Left lung (tissue), 10 donors: ENCODE data around the gene SPATA17. TPM values are rescaled to one million over a fixed set of nuclear protein-coding genes. Genes with fewer than 3 reads are reported as not detected.

ENCODE experiments used
- ATAC-seq: fragments of 200-7000 bp; cut with Tn5 transposase; one replicate; pipeline ENCODE4 v1.9.1; 2020; ENCODE audit warnings: moderate library complexity
- DNase-seq, 4 donors: peaks; one replicate each; pipeline ENCODE4 v3.0.0-alpha.2; 2013 to 2020
- H3K27ac ChIP-seq, 2 donors: fragments of 200-600 bp; sonication (generic) in 1 of 2; one replicate each; pipeline versions ENCODE4 v1.5.0 to v1.8.0; 2020 to 2021
- H3K27me3 ChIP-seq, 2 donors: fragments of 200-600 bp; sonication (generic) in 1 of 2; one replicate each; pipeline versions ENCODE4 v1.5.0 to v1.8.0; 2020 to 2021
- H3K36me3 ChIP-seq, 2 donors: fragments of 200-600 bp; sonication (generic) in 1 of 2; one replicate each; pipeline versions ENCODE4 v1.5.0 to v1.8.0; 2020 to 2021
- H3K4me1 ChIP-seq, 2 donors: fragments of 200-600 bp; one replicate each; pipeline ENCODE4 v1.8.0; 2021
- H3K4me3 ChIP-seq, 2 donors: fragments of 200-600 bp; sonication (generic) in 1 of 2; one replicate each; pipeline versions ENCODE4 v1.5.0 to v1.8.0; 2020 to 2021; ENCODE audit warnings: mild to moderate bottlenecking in 1 of 2
- H3K9me3 ChIP-seq, 2 donors: fragments of 200-600 bp; sonication (generic) in 1 of 2; one replicate each; pipeline versions ENCODE4 v1.5.0 to v1.8.0; 2020 to 2021
- CTCF ChIP-seq, 2 donors: fragments of 200-600 bp; sonication (generic) in 1 of 2; IDR thresholded peaks; one replicate each; pipeline versions ENCODE4 v1.5.0 to v1.8.0; 2021; ENCODE audit warnings: antibody characterized with exemption in 2 of 2
- intact Hi-C, 2 donors: fragments of 100-400 bp; cut with DNase I; formaldehyde crosslinking; loops; one replicate each; pipeline versions ENCODE4 v1.11.2 to v1.14.2; 2022
- polyA plus RNA-seq, 6 donors: library from polyadenylated mRNA; unstranded; fragments of 120-200 nt; gene quantifications; one replicate each; pipeline ENCODE4 v1.2.1, GENCODE V29; 2013; ENCODE audit not compliant: insufficient read length in 6 of 6
- total RNA-seq, 2 donors: library from RNA; stranded (reverse); fragmentation: NEBNext Ultra II Directional; extraction: Animal tissue kit (Norgen Biotek cat#: 25700); gene quantifications; one replicate each; pipeline ENCODE4 v1.2.1, GENCODE V29; 2021
- donor health status: DM: no; HTN: yes; CAD: no.
- donor health status: DM: no; HTN: no; CAD: no.

Gene SPATA17
- total and polyA plus RNA-seq, 8 donors: 1.8 to 8.8 (median 6.4) TPM

DNA sequence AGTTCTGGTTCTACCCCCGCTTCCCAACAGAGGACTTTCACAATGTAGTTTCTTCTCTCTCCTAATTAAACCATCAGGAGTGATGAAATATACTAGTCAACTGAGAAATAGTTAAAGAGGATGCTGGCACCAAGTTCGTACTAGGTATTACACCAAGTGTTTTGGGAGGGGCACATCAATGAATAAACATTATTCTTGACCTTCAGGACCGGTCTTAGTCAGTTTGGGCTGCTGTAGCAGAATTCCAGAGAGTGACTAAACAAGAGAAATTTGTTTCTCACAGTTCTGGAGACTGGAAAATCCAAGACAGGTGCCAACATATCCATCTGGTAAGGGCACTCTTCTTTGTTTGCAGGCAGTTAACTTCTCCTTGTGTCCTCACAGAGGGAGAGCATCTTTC is 103.8 kb downstream of the SPATA17 start:
- intact Hi-C loops: no loop called here
- Histone ChIP-seq H3K9me3 (no peaks in the 10 kb centered on the region), H3K4me3 (no peak overlapping the region), H3K27me3 (no peaks in the 10 kb centered on the region), H3K4me1 (no peaks in the 10 kb centered on the region), H3K36me3 (no peaks in the 10 kb centered on the region), H3K27ac (no peak overlapping the region)
- no peak for DNase-seq
- no peak for TF ChIP-seq CTCF (IDR thresholded peaks at IDR 0.05)
- ATAC-seq: no peak

- no peaks in the 10 kb centered on the region for H3K4me1 ChIP-seq
- intact Hi-C loops: no loop called here
- TF ChIP-seq CTCF (IDR thresholded peaks at IDR 0.05): peak; percentile 38 to 59
- ATAC-seq: no peak
- no peaks in the 10 kb centered on the region for H3K36me3 ChIP-seq
- peak in 2 of 4 donors; percentile 13 to 22 for DNase-seq
- no peaks in the 10 kb centered on the region for H3K9me3 ChIP-seq
- H3K27me3 ChIP-seq: no peaks in the 10 kb centered on the region
- no peak overlapping the region for H3K27ac ChIP-seq
- H3K4me3 ChIP-seq: no peak overlapping the region
These were observed 116.1 kb downstream of the SPATA17 start for GRCh38 chr1:217747156-217747769.

- DNase-seq: no peak
- H3K36me3 ChIP-seq: no peaks in the 10 kb centered on the region
- intact Hi-C loops: no loop called here
- H3K27ac ChIP-seq: no peak overlapping the region
- no peaks in the 10 kb centered on the region for H3K27me3 ChIP-seq
- ATAC-seq: no peak
- TF ChIP-seq CTCF (IDR thresholded peaks at IDR 0.05): no peak
- no peaks in the 10 kb centered on the region for H3K9me3 ChIP-seq
- no peak overlapping the region for H3K4me3 ChIP-seq
- H3K4me1 ChIP-seq: no peaks in the 10 kb centered on the region
These were observed 138.6 kb downstream of the SPATA17 start for GRCh38 chr1:217769768-217770167.

- no peak overlapping the region for H3K4me3 ChIP-seq
- intact Hi-C loops: no loop called here
- no peak for TF ChIP-seq CTCF (IDR thresholded peaks at IDR 0.05)
- H3K27me3 ChIP-seq: no peaks in the 10 kb centered on the region
- H3K9me3 ChIP-seq: no peaks in the 10 kb centered on the region
- H3K27ac ChIP-seq: no peak overlapping the region
- H3K36me3 ChIP-seq: no peaks in the 10 kb centered on the region
- H3K4me1 ChIP-seq: no peaks in the 10 kb centered on the region
- no peak for DNase-seq
- no peak for ATAC-seq
These were observed 139.8 kb downstream of the SPATA17 start for GRCh38 chr1:217770918-217771317.

DNA sequence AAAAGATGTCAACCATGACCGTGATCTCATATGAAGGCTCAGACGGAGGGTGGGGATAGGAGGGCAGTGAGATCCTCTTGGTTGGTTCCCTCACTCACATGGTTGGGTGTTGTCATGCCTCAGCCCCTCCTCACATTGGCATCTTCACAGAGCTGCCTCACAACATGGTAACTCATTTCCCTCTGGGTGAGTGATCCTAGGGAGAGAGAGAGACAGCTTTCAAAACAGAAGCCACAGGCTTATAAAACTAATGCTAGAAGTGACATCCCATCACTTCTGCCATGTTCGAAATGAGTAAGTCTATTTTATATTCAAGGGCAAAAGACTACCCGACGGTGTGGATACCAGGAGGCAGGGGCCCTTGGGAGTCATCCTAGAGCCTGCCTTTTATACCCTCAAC is 145.5 kb downstream of the SPATA17 start:
- no peak for TF ChIP-seq CTCF (IDR thresholded peaks at IDR 0.05)
- no peaks in the 10 kb centered on the region for H3K4me1 ChIP-seq
- H3K4me3 ChIP-seq: no peak overlapping the region
- no peak overlapping the region for H3K27ac ChIP-seq
- intact Hi-C loops: no loop called here
- DNase-seq: no peak
- H3K36me3 ChIP-seq: no peaks in the 10 kb centered on the region
- no peak for ATAC-seq
- H3K27me3 ChIP-seq: no peaks in the 10 kb centered on the region
- no peaks in the 10 kb centered on the region for H3K9me3 ChIP-seq
